ENCODE results near the gene PIN1.

PIN1 gene

GRCh38 chr19:9854282-9854846 lies 19.2 kb downstream of the PIN1 start:
- in situ Hi-C loops (cut with HindIII; ENCODE audit: low sequenced_read_pairs), result no loop called here

GRCh38 chr19:9856609-9857008 lies 21.5 kb downstream of the PIN1 start:
- in situ Hi-C loops (cut with HindIII; ENCODE audit: low sequenced_read_pairs), result no loop called here

- in situ Hi-C loops (cut with HindIII; ENCODE audit: low sequenced_read_pairs), result no loop called here
Measured at GRCh38 chr19:9857076-9857721, 22.1 kb downstream of the PIN1 start.

GRCh38 chr19:9857920-9858746 lies 23.0 kb downstream of the PIN1 start:
- in situ Hi-C loops (cut with HindIII; ENCODE audit: low sequenced_read_pairs), result no loop called here

- in situ Hi-C loops (cut with HindIII; ENCODE audit: low sequenced_read_pairs), result no loop called here
Measured at GRCh38 chr19:9858766-9859165, 23.6 kb downstream of the PIN1 start.

- in situ Hi-C loops (cut with HindIII; ENCODE audit: low sequenced_read_pairs), result no loop called here
Measured at GRCh38 chr19:9860407-9860806, 25.3 kb downstream of the PIN1 start.

- in situ Hi-C loops (cut with HindIII; ENCODE audit: low sequenced_read_pairs), result no loop called here
Measured at GRCh38 chr19:9861503-9861902, 26.4 kb downstream of the PIN1 start.

- in situ Hi-C loops (cut with HindIII; ENCODE audit: low sequenced_read_pairs), result no loop called here
Measured at GRCh38 chr19:9862938-9863337, 27.8 kb downstream of the PIN1 start.

- in situ Hi-C loops (cut with HindIII; ENCODE audit: low sequenced_read_pairs), result no loop called here
Measured at GRCh38 chr19:9863759-9864158, 28.6 kb downstream of the PIN1 start.

GRCh38 chr19:9865732-9866501 lies 30.8 kb downstream of the PIN1 start:
- in situ Hi-C loops (cut with HindIII; ENCODE audit: low sequenced_read_pairs), result no loop called here

- in situ Hi-C loops (cut with HindIII; ENCODE audit: low sequenced_read_pairs), result no loop called here
Measured at GRCh38 chr19:9868983-9869617, 34.0 kb downstream of the PIN1 start.

GRCh38 chr19:9871626-9872338 lies 36.7 kb downstream of the PIN1 start:
- in situ Hi-C loops (cut with HindIII; ENCODE audit: low sequenced_read_pairs), result no loop called here

GRCh38 chr19:9872618-9873242 lies 37.6 kb downstream of the PIN1 start:
- in situ Hi-C loops (cut with HindIII; ENCODE audit: low sequenced_read_pairs), result no loop called here

- in situ Hi-C loops (cut with HindIII; ENCODE audit: low sequenced_read_pairs), result no loop called here
Measured at GRCh38 chr19:9875031-9875627, 40.0 kb downstream of the PIN1 start.

- in situ Hi-C loops (cut with HindIII; ENCODE audit: low sequenced_read_pairs), result no loop called here
Measured at GRCh38 chr19:9875796-9876195, 40.7 kb downstream of the PIN1 start.

GRCh38 chr19:9877780-9878510 lies 42.8 kb downstream of the PIN1 start:
- in situ Hi-C loops (cut with HindIII; ENCODE audit: low sequenced_read_pairs), result no loop called here

- in situ Hi-C loops (cut with HindIII; ENCODE audit: low sequenced_read_pairs), result no loop called here
Measured at GRCh38 chr19:9878511-9879196, 43.5 kb downstream of the PIN1 start.

- in situ Hi-C loops (cut with HindIII; ENCODE audit: low sequenced_read_pairs), result no loop called here
Measured at GRCh38 chr19:9881720-9882119, 46.6 kb downstream of the PIN1 start.
